GM12874 (cell line): ENCODE measurements around the gene MRPL2.
A peak's percentile ranks its signal among the peaks of the same experiment; 100 is the strongest.

Experiments used
- TF ChIP-seq, protein P1 (sequence below): IDR thresholded peaks from 2 replicates; pipeline ENCODE4 v1.5.1; 2011; ENCODE audit warnings: low read depth, mild to moderate bottlenecking, control low read depth, low read length, moderate library complexity; ENCODE audit not compliant: insufficient read depth

MRPL2 gene

DNA sequence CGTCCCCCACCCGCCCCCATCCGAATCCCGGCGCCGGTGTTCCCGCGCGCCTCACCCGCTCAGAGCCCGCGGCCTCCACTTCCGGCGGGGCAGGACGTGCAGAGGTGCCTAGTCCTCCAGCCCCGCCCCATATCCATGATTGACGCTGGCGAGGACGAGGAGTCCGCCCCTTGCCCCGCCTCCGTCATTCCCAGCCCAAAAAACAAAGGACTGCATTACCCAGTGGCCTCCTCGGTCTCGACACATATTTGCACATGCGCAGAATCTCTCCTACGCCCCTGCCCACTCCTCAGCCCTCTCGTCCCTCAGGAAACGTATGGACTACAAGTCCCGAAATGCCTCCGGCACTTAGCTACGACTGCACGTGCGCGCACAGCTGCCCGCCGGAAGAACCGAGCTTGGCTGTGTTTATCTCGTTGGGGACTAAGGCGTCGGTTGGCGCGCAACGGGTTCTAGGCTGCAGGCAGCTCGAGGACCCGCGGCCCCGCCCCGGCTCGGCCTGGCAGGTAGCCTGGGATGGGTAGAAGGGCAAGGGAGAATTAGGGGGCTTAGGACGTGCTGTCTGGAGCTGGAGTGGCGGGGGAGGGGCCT, 45.3 kb downstream of the MRPL2 start, which contains the start of the genes KLHDC3 and MEA1:
Gene KLHDC3, plus strand, starts transcription at position 407 of the 591 bp plus-strand sequence. CDS start 2,944 bp downstream, outside the sequence.
Gene MEA1, minus strand, starts transcription at position 104 of the 591 bp plus-strand sequence. CDS start 133 bp downstream, outside the sequence.
- TF ChIP-seq, protein P1, sequence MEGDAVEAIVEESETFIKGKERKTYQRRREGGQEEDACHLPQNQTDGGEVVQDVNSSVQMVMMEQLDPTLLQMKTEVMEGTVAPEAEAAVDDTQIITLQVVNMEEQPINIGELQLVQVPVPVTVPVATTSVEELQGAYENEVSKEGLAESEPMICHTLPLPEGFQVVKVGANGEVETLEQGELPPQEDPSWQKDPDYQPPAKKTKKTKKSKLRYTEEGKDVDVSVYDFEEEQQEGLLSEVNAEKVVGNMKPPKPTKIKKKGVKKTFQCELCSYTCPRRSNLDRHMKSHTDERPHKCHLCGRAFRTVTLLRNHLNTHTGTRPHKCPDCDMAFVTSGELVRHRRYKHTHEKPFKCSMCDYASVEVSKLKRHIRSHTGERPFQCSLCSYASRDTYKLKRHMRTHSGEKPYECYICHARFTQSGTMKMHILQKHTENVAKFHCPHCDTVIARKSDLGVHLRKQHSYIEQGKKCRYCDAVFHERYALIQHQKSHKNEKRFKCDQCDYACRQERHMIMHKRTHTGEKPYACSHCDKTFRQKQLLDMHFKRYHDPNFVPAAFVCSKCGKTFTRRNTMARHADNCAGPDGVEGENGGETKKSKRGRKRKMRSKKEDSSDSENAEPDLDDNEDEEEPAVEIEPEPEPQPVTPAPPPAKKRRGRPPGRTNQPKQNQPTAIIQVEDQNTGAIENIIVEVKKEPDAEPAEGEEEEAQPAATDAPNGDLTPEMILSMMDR: no peak

DNA sequence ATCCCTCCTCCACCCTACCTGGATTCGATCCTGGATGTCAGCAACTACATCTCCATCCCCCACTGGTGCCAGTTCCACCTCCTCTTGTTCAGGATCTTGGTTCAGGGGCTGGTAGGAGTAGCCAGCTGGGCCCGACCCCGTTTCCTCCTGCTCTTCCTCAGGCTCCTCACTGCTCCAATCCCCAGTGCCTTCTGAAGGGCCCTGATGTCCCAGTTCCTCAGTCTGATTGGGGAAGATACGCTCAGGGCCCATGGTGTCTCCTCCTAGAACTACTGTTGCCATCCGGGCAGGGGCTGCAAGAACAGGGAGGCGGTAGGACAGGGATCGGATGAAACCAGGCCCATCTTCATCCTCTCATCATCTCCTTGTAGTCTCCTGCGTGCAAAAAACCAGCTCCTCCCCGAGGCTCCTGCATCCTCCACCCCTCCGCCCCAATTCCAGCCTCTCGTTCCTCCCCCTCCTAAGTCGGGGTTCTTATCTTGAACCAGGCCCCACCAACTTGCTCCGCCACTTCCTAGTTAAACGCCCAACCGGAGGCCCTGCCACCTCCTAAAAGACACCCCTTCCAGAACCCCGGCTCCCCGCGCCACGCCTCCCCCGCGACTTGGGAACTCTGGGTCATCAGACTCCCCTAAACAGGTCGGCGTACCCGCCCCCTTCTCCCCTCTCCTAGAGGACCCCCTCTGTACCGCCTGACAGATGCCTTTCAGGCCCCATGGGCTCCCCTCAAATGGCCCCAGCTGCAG, 46.0 kb downstream of the MRPL2 start:
- TF ChIP-seq, protein P1: no peak

- TF ChIP-seq, protein P1: no peak
Measured at GRCh38 chr6:43012364-43012763, 46.9 kb downstream of the MRPL2 start.

DNA sequence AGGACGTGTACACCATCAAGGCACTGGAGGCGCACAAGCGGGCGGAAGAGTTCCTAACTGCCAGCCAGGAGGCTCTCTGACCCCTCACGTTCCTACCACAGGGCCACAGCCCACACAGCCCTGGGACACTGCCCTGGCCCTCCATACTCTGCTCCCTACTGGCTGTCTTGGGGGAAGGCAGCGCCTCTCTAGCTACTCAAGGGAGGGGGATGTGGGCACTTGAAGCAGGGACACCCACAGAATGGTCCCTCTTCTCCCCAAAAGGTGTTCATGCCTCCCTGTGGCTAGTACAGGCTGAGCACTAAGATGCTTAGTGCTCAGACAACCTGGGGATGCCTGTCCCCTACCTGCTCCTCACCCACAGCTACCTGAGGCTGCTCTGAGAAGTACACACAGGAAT, 48.0 kb downstream of the MRPL2 start:
- TF ChIP-seq, protein P1: 0 out of 2 replicates have a peak, but pooled peaks have one; percentile 7

DNA sequence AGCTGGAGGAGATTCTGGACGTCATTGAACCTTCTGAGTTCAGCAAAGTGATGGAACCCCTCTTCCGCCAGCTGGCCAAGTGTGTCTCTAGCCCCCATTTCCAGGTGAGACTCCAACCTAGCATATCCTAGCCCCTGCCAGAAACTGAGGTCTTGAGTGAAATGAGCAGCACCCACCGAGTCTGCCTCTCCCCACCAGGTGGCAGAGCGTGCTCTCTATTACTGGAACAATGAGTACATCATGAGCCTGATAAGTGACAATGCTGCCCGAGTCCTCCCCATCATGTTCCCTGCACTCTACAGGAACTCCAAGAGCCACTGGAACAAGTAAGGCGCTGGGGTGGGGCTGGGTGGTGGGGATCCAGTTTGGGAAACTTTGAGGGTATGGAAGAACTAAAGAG, 50.1 kb downstream of the MRPL2 start:
- TF ChIP-seq, protein P1: peak; percentile 51; the same call in 1 of the 2 replicates

DNA sequence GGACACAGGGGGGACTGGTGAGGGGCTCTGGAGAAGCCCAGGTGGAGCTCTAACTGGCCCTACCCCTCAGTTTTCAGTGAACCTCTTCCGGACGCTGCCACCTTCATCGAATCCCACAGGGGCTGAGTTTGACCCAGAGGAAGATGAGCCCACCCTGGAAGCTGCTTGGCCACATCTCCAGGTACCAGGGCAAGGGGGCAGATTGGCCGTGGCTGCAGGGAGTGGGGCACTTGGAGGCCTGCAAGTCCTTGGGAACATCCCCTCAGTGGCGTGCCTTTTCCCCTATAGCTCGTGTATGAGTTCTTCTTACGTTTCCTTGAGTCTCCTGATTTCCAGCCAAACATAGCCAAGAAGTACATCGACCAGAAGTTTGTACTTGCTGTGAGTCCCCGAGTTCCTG, 52.1 kb downstream of the MRPL2 start:
- TF ChIP-seq, protein P1: no peak

DNA sequence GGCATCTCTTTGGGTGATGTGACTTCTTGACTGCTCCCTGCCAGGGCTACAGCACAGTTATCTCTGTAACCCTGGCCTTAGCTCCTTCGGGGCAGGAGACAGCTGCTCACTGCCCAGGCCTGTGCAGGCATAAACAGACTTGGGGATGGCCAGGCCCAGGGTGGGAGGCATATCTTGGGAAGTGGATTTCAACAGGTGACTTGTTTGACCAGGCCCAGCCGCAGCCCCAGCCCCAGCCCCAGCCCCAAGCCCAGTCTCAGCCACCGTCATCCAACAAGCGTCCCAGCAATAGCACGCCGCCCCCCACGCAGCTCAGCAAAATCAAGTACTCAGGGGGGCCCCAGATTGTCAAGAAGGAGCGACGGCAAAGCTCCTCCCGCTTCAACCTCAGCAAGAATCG, 53.0 kb downstream of the MRPL2 start:
- TF ChIP-seq, protein P1: no peak
